ENCODE measurements around the gene SCEL.

The SCEL gene

DNA sequence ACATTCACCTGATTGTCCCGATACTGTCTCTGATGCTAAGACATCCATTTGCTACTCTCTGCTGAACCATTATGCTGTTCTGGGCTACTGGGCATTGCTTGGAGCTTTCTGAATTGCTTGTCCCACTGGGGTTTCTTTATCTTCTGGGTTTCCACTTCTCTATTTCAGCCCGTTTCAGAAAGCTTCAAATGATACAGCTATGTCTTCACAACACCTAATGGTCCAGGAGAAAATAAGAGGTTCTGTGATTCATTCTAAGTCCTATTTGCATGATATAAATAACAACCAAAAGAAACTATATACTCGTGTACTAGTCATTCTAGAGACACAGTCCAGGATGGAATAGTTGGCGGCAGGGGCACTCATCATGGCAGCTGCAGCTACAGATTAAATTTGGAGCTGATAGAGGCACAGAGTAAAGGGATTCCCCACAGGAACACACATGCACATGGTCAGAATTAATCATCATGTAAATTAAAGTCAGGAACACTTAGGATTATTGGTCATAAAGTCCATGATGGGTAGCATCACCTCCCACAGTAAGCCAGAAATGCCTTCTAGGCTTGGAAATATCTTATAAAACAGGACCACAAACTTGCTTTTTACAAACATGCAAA, 33.3 kb upstream of the SCEL start:
- H3K4me3 ChIP-seq (ENCODE audit: control insufficient read depth, low read depth, low read length) = no peak overlapping the region
- TF ChIP-seq, protein P1, sequence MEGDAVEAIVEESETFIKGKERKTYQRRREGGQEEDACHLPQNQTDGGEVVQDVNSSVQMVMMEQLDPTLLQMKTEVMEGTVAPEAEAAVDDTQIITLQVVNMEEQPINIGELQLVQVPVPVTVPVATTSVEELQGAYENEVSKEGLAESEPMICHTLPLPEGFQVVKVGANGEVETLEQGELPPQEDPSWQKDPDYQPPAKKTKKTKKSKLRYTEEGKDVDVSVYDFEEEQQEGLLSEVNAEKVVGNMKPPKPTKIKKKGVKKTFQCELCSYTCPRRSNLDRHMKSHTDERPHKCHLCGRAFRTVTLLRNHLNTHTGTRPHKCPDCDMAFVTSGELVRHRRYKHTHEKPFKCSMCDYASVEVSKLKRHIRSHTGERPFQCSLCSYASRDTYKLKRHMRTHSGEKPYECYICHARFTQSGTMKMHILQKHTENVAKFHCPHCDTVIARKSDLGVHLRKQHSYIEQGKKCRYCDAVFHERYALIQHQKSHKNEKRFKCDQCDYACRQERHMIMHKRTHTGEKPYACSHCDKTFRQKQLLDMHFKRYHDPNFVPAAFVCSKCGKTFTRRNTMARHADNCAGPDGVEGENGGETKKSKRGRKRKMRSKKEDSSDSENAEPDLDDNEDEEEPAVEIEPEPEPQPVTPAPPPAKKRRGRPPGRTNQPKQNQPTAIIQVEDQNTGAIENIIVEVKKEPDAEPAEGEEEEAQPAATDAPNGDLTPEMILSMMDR (IDR thresholded peaks at IDR 0.05; ENCODE audit: control insufficient read depth, insufficient read depth, low read depth, low read length, missing control alignments) = no peak
- DNase-seq (ENCODE audit: low read depth) = no peak

DNA sequence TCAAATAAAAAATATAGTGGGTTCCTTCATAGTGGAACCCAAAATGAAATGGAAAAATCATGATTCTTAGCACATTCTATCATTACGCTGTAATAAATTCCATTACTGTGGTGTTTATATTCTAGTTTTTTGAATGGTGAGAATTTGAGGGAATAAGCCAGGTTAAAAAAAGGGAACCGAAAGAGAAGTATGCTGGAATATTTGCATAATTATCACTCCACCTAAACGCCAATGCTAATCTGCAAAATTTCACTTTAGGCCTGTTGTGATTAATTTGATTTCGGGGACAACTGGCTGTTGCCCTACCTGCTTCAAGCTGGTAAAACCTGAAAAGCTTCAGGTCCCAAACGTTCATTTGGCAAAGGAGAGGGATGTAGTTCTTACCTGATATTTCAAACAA, 32.1 kb upstream of the SCEL start:
- no peak for DNase-seq (ENCODE audit: low read depth)
- TF ChIP-seq, protein P1 (IDR thresholded peaks at IDR 0.05; ENCODE audit: control insufficient read depth, insufficient read depth, low read depth, low read length, missing control alignments) = no peak

DNA sequence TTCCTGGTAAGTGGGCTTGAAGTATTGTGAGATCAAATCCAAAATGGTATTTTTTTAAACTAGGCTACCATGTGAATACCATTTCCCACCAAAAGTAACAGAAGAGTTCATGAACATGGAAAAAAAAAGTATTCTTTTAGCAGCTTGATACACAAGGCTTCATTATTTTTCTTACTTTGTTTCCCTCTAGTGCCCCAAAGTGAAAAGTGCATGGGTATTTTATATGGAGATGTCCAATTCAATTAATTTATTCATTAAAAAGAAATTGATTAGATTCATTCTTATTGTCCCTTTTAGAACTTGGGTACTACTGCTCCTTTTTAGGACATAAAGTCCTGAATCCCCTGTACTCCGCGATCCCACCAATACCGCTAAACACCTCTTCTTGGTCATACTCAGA, 28.6 kb upstream of the SCEL start:
- no peak overlapping the region for H3K4me3 ChIP-seq (ENCODE audit: control insufficient read depth, low read depth, low read length)
- DNase-seq (ENCODE audit: low read depth) = no peak

More for the DNA sequence above, 32.1 kb upstream of the SCEL start:
- no peak overlapping the region for H3K4me3 ChIP-seq (ENCODE audit: control insufficient read depth, low read depth, low read length)

DNA sequence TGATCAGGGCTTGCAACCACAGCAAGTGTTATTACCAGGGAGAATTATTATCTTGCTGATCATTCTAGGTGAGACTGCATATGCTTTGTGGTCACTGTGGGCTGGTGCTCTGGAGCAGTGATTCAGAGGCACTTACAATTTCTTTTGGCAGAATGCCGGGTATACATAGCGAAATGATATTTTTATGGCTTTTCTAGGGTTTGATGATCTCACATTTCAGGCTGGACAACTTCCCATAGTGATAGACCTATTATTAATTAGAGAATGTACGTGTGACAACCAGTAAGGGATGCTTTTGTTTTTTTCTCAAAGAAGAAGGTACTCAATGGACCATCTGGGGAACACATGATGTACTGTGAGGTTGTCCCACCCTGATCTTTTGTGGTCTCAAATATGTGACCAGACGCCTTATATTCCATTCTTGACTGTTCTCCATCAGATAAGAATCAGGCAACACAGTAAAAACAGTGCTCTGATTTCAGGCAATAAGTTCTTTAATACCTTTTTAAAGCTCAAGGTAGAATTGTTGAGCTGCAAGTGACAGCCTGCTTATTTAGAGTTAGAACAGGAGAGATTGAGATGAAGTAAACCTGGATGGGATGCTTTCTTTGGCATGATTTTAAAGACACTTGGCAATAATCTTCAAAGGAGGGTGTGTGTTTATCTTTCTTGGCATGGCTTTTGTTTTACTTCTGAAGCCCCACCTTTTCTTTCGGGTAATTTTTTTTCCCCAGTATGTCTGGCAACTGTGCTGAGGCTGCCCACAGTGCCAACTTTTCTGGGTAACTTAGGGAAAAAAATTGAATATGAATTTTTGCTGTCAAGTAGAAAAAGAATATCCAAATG, 27.4 kb upstream of the SCEL start:
- H3K4me3 ChIP-seq (ENCODE audit: control insufficient read depth, low read depth, low read length) = no peak overlapping the region
- TF ChIP-seq, protein P1 (IDR thresholded peaks at IDR 0.05; ENCODE audit: control insufficient read depth, insufficient read depth, low read depth, low read length, missing control alignments) = no peak
- peak; percentile 10 for DNase-seq (ENCODE audit: low read depth)

More for the DNA sequence above, 28.6 kb upstream of the SCEL start:
- TF ChIP-seq, protein P1 (IDR thresholded peaks at IDR 0.05; ENCODE audit: control insufficient read depth, insufficient read depth, low read depth, low read length, missing control alignments) = no peak

DNA sequence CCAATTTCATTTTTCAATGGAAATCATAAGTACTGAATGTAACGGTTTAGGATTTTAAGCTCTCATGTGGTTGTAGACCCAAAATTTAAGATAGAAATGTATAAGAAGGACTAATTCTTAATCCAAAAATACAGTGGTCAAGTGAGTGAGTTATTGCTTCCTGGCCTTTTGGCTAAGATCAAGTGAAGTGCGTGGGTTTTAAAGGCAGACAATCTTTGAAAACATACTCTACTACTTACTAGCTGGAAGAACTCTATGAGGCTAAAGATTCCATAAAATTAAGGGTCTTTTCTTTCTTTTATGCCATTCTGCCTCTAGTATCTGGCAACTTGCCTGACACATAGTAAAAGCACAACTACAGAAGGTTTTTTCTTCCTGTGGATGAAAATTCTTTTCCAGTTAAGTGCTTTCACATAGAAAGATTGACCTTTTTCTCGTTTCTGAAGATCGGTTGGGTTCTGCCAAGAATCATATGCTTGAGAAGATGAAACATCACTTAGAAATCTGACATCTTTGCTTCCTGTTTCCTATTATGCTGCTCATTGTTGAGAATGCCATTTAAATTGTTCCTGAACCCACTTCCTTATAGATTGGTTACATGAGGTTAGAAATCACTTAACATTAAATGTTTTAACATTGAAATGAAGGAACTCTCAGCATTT, 26.4 kb upstream of the SCEL start:
- H3K4me3 ChIP-seq (ENCODE audit: control insufficient read depth, low read depth, low read length) = no peak overlapping the region
- TF ChIP-seq, protein P1 (IDR thresholded peaks at IDR 0.05; ENCODE audit: control insufficient read depth, insufficient read depth, low read depth, low read length, missing control alignments) = no peak
- no peak for DNase-seq (ENCODE audit: low read depth)

DNA sequence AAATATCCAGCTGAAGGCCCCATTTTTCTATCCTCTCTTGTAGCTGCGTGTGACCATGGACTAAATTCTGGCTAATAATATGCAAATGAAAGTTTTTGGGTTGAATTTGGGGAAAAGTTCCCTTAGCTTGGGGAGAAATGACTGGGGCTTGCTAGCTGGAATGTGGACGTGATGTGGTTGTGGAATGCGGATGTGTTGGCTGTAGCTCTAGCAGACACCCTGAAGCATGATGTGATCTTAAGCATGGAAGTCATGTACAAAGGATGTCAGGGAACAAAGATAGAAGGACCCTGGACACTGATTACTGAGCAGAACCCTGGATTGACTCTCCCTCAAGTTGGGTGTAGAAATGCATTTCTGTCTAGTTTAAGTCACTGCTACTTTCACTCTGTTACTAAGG, 25.4 kb upstream of the SCEL start:
- TF ChIP-seq, protein P1 (IDR thresholded peaks at IDR 0.05; ENCODE audit: control insufficient read depth, insufficient read depth, low read depth, low read length, missing control alignments) = no peak

More for the DNA sequence above, 25.4 kb upstream of the SCEL start:
- no peak for DNase-seq (ENCODE audit: low read depth)
- no peak overlapping the region for H3K4me3 ChIP-seq (ENCODE audit: control insufficient read depth, low read depth, low read length)

Measured in AG09309 (cell line).